ACHN (cell line): ENCODE measurements around the gene ZNF532.
"Not testable (repeated sequence)": the region's sequence is repeated elsewhere in the genome, so short reads cannot be mapped to it uniquely, and the experiment has no call there.

Experiments
- DNase-seq: peaks from one replicate; pipeline ENCODE4 v3.0.0-alpha.2; 2015
- in situ Hi-C: cut with HindIII; loops from 2 replicates; pipeline ENCODE4 v1.10.0; 2017; ENCODE audit warnings: low sequenced_read_pairs, low pct_ligation_motif_present, low pct_unique_long_range_greater_than_20kb

ZNF532 gene

GRCh38 chr18:58847383-58848071 is 17.1 kb upstream of the ZNF532 start:
- DNase-seq: no peak
- in situ Hi-C loops: no loop called here

- in situ Hi-C loops: no loop called here
- DNase-seq: no peak
Observed at GRCh38 chr18:58848685-58849084, 16.0 kb upstream of the ZNF532 start.

- in situ Hi-C loops: no loop called here
Observed at GRCh38 chr18:58850786-58851469, 13.7 kb upstream of the ZNF532 start.

DNA sequence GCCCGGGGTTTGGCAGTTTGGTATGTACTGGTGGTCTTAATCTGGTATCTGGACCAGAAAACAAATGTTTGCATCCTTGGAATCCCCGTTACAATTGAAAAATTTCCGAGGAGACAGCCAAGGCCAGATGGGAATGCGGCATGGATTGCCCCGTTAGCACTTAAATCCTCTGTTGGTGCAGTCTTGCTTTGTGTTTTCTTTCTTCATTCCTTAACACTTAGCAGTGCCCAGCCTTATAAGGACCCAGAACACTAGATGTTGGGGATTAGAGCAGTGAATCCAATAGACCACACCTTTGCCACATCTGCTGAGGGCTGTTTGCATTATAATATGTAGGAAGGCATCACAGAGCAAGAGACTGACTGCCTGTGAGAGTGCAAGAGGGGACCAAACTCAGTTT is 12.8 kb upstream of the ZNF532 start:
- no peak for DNase-seq
- in situ Hi-C loops: no loop called here

More at GRCh38 chr18:58850786-58851469, 13.7 kb upstream of the ZNF532 start:
- DNase-seq: no peak

- DNase-seq: no peak
- in situ Hi-C loops: no loop called here
Observed at GRCh38 chr18:58852629-58853028, 12.0 kb upstream of the ZNF532 start.

DNA sequence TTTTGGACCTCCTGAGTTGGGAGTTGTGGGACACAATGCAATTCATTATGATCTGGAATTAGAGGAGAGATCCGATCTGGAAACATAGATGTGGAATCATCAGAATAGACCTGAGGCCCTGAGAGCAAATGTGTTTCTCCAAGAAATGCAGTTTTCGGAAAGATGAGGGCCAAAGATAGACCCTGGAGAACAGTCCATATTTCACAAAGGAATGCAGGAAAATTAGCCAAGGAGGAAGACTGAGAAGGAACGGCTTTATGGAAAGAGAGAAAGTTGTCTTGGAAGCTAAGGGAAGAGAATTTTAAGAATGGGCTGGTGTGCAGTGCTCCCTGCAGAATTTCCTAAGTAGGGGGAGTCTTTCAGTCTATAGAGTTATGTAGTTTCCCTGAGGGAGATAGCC is 11.1 kb upstream of the ZNF532 start:
- DNase-seq: no peak

GRCh38 chr18:58855521-58855920 is 9.2 kb upstream of the ZNF532 start:
- in situ Hi-C loops, DNase-seq: not testable (repeated sequence)

More for the DNA sequence above, 11.1 kb upstream of the ZNF532 start:
- in situ Hi-C loops: no loop called here

- in situ Hi-C loops: no loop called here
- DNase-seq: no peak
Observed at GRCh38 chr18:58856881-58857280, 7.8 kb upstream of the ZNF532 start.

DNA sequence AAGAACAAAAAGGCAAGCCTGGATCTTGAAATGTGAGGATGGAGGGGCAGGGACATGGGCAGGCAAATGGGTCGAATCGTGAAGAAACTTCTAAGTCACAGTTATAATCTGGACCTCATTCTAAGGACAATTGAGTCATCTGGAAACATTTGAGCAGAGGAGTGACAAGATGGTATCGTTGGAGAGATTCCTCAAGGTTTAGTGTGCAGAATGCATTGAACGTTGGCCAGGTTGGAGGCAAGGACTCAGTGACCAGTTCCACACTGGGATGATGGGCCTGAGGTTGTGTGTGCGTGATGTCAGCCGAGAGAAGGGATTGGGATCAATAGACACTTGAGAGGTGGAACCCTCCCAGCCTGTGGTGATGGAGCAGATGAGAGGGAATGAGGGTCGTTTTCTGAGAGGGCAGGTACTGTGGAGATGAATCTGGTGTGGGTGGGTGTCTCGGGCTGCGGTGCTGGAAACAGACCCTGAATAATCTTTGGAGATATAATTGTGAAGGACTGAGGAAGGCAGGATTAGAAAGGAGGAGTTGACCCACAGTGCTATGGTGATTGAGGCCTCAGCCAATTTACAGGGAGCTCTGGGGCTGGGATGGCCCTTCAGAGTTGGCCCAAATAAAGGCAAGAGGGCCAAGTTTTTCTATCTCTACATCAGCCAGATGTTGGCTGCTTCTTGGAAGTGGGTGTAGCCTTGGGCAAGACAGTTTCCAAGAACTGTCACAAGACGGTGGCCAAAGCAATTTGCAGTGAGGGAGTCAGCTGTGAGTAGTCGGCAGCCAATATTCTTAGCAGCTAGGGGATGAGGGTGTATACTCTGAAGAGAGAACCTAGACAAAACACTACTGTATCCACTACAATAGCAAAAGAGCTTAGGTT is 5.8 kb upstream of the ZNF532 start:
- DNase-seq: no peak
- in situ Hi-C loops: no loop called here

DNA sequence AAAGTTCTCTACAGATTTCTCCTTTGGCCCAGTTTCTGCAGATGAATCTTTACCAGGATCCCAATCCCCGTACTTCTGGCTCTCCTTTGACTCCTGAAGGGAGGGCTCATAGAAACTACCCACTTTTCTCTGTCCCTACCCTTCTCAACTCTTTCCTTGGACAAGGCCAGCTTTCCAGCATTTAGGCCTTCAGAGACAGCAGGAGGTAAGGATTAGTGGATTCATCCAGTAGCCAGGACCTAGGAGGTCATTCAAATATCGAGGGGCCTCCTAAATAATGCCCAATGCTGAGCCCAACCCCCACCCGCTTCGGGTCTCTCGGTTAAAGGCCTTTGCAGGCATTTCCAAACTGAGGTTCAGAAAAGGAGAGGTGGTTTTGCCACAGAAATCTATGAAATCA is 4.8 kb upstream of the ZNF532 start:
- in situ Hi-C loops: no loop called here
- DNase-seq: no peak

GRCh38 chr18:58860747-58861231 is 3.9 kb upstream of the ZNF532 start:
- no peak for DNase-seq

DNA sequence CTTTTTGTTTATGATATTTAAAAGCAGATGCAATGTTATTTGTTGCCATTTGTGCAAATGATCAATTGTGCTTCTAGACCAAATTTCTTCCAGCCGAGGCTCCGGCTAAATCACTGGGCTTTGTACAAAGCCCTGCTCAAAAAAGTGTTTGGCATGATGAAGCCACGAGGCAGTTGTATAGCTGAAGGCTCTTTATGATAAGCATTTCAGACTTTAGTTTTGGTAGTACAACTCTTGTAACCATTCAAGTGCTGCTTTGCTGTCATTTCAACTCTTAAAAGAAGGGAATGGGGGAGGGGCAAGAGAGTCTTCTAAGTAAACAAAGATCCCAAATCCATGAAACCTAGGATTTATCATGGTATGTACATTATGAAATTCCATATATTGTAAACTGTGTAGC is 3.3 kb upstream of the ZNF532 start:
- in situ Hi-C loops: no loop called here
- DNase-seq: no peak

More at GRCh38 chr18:58860747-58861231, 3.9 kb upstream of the ZNF532 start:
- in situ Hi-C loops: no loop called here

DNA sequence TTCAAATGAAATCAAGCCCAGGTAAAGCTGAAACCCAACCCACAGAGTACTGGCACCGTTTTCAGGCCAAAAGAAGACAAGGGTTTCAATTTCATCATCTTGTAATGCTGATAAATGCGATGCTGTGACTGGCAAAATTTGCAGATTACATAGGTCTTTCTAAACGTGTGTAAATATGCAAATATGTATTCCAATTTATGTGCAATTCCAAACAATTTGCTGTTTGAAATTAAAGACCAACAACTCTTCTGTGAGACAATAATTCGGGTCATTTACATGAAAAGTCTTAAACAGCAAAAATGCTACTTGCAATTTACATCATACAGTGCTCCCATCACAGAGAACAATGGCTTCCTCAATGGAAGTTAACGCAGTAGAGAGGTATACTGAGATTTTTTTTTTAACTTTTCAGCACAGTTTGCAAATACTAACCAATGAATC is 2.8 kb upstream of the ZNF532 start:
- no peak for DNase-seq
- in situ Hi-C loops: no loop called here

DNA sequence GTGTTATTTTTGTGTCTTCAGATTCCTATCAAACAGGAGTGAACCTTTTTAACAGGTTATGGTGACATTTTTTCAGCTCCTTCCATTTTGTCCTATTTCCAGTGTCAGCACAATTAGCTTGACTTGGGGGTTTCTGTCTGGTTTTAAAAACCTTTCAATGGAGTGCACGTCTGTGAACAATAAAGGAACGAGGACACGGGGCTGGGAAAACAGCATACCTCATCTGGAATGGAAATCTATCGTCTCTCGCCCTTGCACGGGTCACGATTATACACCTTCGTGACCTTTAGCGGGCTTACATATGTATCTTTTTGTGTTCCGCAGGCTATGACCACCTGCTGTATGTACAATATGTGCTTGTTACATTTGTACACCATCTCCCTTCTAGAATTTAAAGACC is 2.3 kb upstream of the ZNF532 start:
- in situ Hi-C loops: no loop called here

GRCh38 chr18:58862851-58863538 is 1.7 kb upstream of the ZNF532 start:
- in situ Hi-C loops: no loop called here

More for the DNA sequence above, 2.3 kb upstream of the ZNF532 start:
- no peak for DNase-seq

GRCh38 chr18:58863539-58864145 is 1.0 kb upstream of the ZNF532 start:
- DNase-seq: peak; percentile 1
- in situ Hi-C loops: no loop called here

More at GRCh38 chr18:58862851-58863538, 1.7 kb upstream of the ZNF532 start:
- DNase-seq: no peak

- in situ Hi-C loops: no loop called here
- no peak for DNase-seq
Observed at GRCh38 chr18:58865033-58865590, 435 bp downstream of the ZNF532 start.

DNA sequence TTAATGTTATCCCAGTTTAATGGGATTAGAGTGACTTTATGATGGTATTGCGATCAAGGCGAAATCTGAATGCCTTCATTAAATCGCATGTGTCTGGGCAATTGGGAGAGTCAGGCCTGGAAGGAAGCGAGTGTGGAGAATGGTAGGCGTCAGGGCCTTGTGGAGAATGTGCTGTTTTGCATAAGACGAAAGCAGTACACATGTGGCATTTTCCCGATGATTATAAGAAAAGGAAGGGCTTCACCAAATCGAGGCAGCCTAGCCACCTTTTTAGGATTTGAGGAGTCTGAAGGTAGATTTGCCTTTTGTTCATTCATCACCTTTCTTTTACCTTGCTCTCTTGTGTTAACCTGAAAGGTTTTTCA is 1.0 kb downstream of the ZNF532 start:
- in situ Hi-C loops: no loop called here
- no peak for DNase-seq
